Erythroblast (primary cell): ENCODE measurements around the gene NHLRC4.

Source experiments
- GATA1 ChIP-seq: IDR thresholded peaks from 2 replicates; pipeline ENCODE4 v1.6.1; 2011; ENCODE audit warnings: low read depth, mild to moderate bottlenecking, control low read depth, low read length, moderate library complexity
- POLR2A ChIP-seq: IDR thresholded peaks from 2 replicates; pipeline ENCODE4 v1.6.1; 2011; ENCODE audit warnings: mild to moderate bottlenecking, low read length

DNA sequence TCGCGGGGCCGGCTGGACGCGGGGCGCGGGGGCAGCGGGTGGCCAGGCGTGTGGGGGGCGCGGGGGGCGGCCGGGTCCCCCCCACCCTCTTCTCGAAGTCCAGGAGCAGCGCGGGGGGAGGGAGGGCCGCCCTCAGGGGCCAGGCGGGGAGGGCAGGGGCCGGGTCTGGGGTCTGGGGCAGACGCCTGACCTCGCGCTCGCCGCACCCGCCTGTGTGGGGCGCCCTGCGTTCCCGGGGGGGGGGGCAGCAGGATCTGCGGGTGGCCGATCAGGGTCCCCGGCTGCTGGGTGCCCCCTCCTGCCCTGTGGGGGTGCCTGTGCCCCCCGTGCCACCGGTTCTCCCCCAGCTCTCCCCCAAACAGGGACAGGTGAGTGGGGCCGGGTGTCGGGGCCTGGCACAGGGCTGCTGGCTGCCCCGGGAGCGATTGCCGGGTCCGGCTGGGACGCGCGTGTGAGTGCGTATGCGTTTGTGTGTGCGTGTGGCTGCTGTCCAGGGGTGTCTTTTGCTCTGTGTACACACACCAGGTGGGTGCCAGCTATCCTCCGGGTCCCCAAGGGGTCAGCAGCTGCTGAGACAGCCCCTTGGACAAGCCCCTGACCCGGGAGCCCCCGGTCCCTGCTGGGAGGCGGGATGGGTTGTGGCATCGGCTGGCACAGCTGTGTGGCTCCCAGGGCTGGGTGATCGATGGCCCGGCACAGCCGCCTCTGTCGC is 5.9 kb upstream of the NHLRC4 start:
- TF ChIP-seq POLR2A (no peak), GATA1 (no peak)
